Ascending aorta (tissue), 2 donors: Measurements from ENCODE around the gene WAPL. TPM values are rescaled to one million over a fixed set of nuclear protein-coding genes. Genes with fewer than 3 reads are reported as not detected.
A peak's percentile ranks its signal among the peaks of the same experiment; 100 is the strongest.

Experiments used
- DNase-seq, 2 donors: peaks; one replicate each; pipeline ENCODE4 v3.0.0-alpha.2; 2019; ENCODE audit warnings: low spot score in 2 of 2
- H3K27ac ChIP-seq, 2 donors: fragments of 200-600 bp; sonication (generic); one replicate each; pipeline ENCODE4 v1.5.1; 2016 to 2017; ENCODE audit warnings: mild to moderate bottlenecking in 1 of 2
- H3K27me3 ChIP-seq: fragments of 200-600 bp; sonication (generic); one replicate; pipeline ENCODE4 v1.5.1; 2017
- H3K36me3 ChIP-seq, 2 donors: fragments of 200-600 bp; sonication (generic); one replicate each; pipeline ENCODE4 v1.5.1; 2016
- H3K4me1 ChIP-seq, 2 donors: fragments of 200-600 bp; sonication (generic); one replicate each; pipeline ENCODE4 v1.5.1; 2016 to 2017; ENCODE audit warnings: mild to moderate bottlenecking in 1 of 2
- H3K4me3 ChIP-seq, 2 donors: fragments of 200-600 bp; sonication (generic); one replicate each; pipeline ENCODE4 v1.5.1; 2016 to 2017; ENCODE audit warnings: mild to moderate bottlenecking in 1 of 2
- H3K9me3 ChIP-seq, 2 donors: fragments of 200-600 bp; sonication (generic); one replicate each; pipeline ENCODE4 v1.5.1; 2016
- CTCF ChIP-seq, 3 experiments: fragments of 200-600 bp in 2 of 3; fragments of 450-650 bp in 1 of 3; sonication (generic) in 2 of 3; IDR thresholded peaks; one replicate each; pipeline ENCODE4 v1.5.1; 2016 to 2019; ENCODE audit warnings: antibody characterized with exemption in 3 of 3, mild to moderate bottlenecking in 1 of 3, moderate library complexity in 1 of 3
- intact Hi-C: fragments of 100-400 bp; cut with DNase I; formaldehyde crosslinking; loops from one replicate; pipeline ENCODE4 v1.15.1; 2023
- total RNA-seq: library from RNA; depleted of rRNA; stranded (reverse); fragments of >200 nt; gene quantifications from one replicate; pipeline ENCODE4 v1.1.0, GENCODE V29; 2016

WAPL gene
- total RNA-seq, 1 donor from 2014 or later = 14.7 TPM

GRCh38 chr10:86399879-86400704 is 121.5 kb downstream of the WAPL start:
- peak; percentile 68 to 97 for DNase-seq
- intact Hi-C loops = loop anchor here (1.0 to 10.0 kb wide), 5 partner anchors 37 to 805 kb away; partner anchors contain the start of gene WAPL
- no peaks in the 10 kb centered on the region for H3K27me3 ChIP-seq
- no peaks in the 10 kb centered on the region for H3K36me3 ChIP-seq
- H3K4me1 ChIP-seq = peaks cover 10 to 16% of the 10 kb centered on the region in 2 donors
- H3K9me3 ChIP-seq = no peaks in the 10 kb centered on the region
- peak; percentile 94 to 98 (median 97) for TF ChIP-seq CTCF (IDR thresholded peaks at IDR 0.05)
- H3K27ac ChIP-seq = peak overlapping the region; percentile 90 to 96
- H3K4me3 ChIP-seq = peak overlapping the region; percentile 75 to 92

- H3K27ac ChIP-seq = peak overlapping the region; percentile 90 to 96
- no peak for TF ChIP-seq CTCF (IDR thresholded peaks at IDR 0.05)
- intact Hi-C loops = loop anchor here (10.0 kb wide), 1 partner anchor 805 kb away; no protein-coding TSS in a partner anchor
- peaks cover 10 to 16% of the 10 kb centered on the region in 2 donors for H3K4me1 ChIP-seq
- H3K9me3 ChIP-seq = no peaks in the 10 kb centered on the region
- no peaks in the 10 kb centered on the region for H3K27me3 ChIP-seq
- no peak for DNase-seq
- H3K36me3 ChIP-seq = no peaks in the 10 kb centered on the region
- H3K4me3 ChIP-seq = peak overlapping the region; percentile 75 to 92
These were observed 122.1 kb downstream of the WAPL start for GRCh38 chr10:86399514-86399878.

- Histone ChIP-seq H3K36me3 (no peaks in the 10 kb centered on the region), H3K9me3 (no peaks in the 10 kb centered on the region), H3K4me3 (no peak overlapping the region), H3K27ac (no peak overlapping the region), H3K4me1 (peaks cover 5 to 10% of the 10 kb centered on the region in 2 donors), H3K27me3 (no peaks in the 10 kb centered on the region)
- TF ChIP-seq CTCF (IDR thresholded peaks at IDR 0.05) = no peak
- intact Hi-C loops = loop anchor here (10.0 kb wide), 1 partner anchor 808 kb away; no protein-coding TSS in a partner anchor
- no peak for DNase-seq
These were observed 124.5 kb downstream of the WAPL start for GRCh38 chr10:86397120-86397519.

- DNase-seq = no peak
- intact Hi-C loops = loop anchor here (10.0 kb wide), 1 partner anchor 811 kb away; no protein-coding TSS in a partner anchor
- no peaks in the 10 kb centered on the region for H3K4me1 ChIP-seq
- no peak overlapping the region for H3K27ac ChIP-seq
- H3K27me3 ChIP-seq = peaks cover 4% of the 10 kb centered on the region
- H3K4me3 ChIP-seq = no peak overlapping the region
- no peaks in the 10 kb centered on the region for H3K36me3 ChIP-seq
- no peak for TF ChIP-seq CTCF (IDR thresholded peaks at IDR 0.05)
- H3K9me3 ChIP-seq = no peaks in the 10 kb centered on the region
These were observed 127.6 kb downstream of the WAPL start for GRCh38 chr10:86393862-86394455.

- H3K4me1 ChIP-seq = no peaks in the 10 kb centered on the region
- no peak for DNase-seq
- peaks cover 4% of the 10 kb centered on the region for H3K27me3 ChIP-seq
- no peak overlapping the region for H3K4me3 ChIP-seq
- H3K27ac ChIP-seq = no peak overlapping the region
- intact Hi-C loops = loop anchor here (10.0 kb wide), 1 partner anchor 811 kb away; no protein-coding TSS in a partner anchor
- H3K9me3 ChIP-seq = no peaks in the 10 kb centered on the region
- H3K36me3 ChIP-seq = no peaks in the 10 kb centered on the region
- no peak for TF ChIP-seq CTCF (IDR thresholded peaks at IDR 0.05)
These were observed 128.2 kb downstream of the WAPL start for GRCh38 chr10:86393362-86393761.
